DMS114 treated with DMSO at 0.1 percent for 48 hours (cell line): ENCODE measurements around the gene IRF2BP2.

Experiments used
- DNase-seq: peaks from one replicate; lab custom pipeline; 2025; ENCODE audit not compliant: unreplicated experiment; lab: John Stamatoyannopoulos, UW

Gene IRF2BP2

GRCh38 chr1:234610061-234610665 is at the start of gene IRF2BP2:
Gene IRF2BP2 (minus strand): TSS chr1:234610178. CDS start chr1:234609494, 684 bp downstream.
- peak; percentile 74 for DNase-seq

GRCh38 chr1:234659538-234659937 is 49.6 kb upstream of the IRF2BP2 start:
- DNase-seq = no peak

- DNase-seq = no peak
These were observed 48.2 kb upstream of the IRF2BP2 start for GRCh38 chr1:234658138-234658537.

- no peak for DNase-seq
These were observed 47.1 kb upstream of the IRF2BP2 start for GRCh38 chr1:234656944-234657654.

- DNase-seq = no peak
These were observed 46.3 kb upstream of the IRF2BP2 start for GRCh38 chr1:234656070-234656895.

- no peak for DNase-seq
These were observed 45.5 kb upstream of the IRF2BP2 start for GRCh38 chr1:234655328-234656069.

GRCh38 chr1:234654002-234654733 is 44.2 kb upstream of the IRF2BP2 start:
- no peak for DNase-seq

- no peak for DNase-seq
These were observed 39.6 kb upstream of the IRF2BP2 start for GRCh38 chr1:234649432-234650081.

- DNase-seq = no peak
These were observed 37.8 kb upstream of the IRF2BP2 start for GRCh38 chr1:234647758-234648157.

GRCh38 chr1:234647245-234647644 is 37.3 kb upstream of the IRF2BP2 start:
- no peak for DNase-seq

- no peak for DNase-seq
These were observed 36.0 kb upstream of the IRF2BP2 start for GRCh38 chr1:234645964-234646363.

GRCh38 chr1:234645474-234645953 is 35.5 kb upstream of the IRF2BP2 start:
- no peak for DNase-seq

GRCh38 chr1:234644928-234645327 is 35.0 kb upstream of the IRF2BP2 start:
- no peak for DNase-seq

- no peak for DNase-seq
These were observed 33.8 kb upstream of the IRF2BP2 start for GRCh38 chr1:234643850-234644134.

GRCh38 chr1:234643111-234643849 is 33.3 kb upstream of the IRF2BP2 start:
- DNase-seq = no peak

GRCh38 chr1:234642428-234642827 is 32.5 kb upstream of the IRF2BP2 start:
- no peak for DNase-seq

GRCh38 chr1:234639961-234640360 is 30.0 kb upstream of the IRF2BP2 start:
- DNase-seq = no peak

GRCh38 chr1:234638832-234639799 is 29.1 kb upstream of the IRF2BP2 start:
- no peak for DNase-seq
